Epithelial cell of proximal tubule (primary cell): ENCODE measurements around the gene KLRF1. TPM values are rescaled to one million over a fixed set of nuclear protein-coding genes. Genes with fewer than 3 reads are reported as not detected.

Experiments
- DNase-seq: peaks from one replicate; pipeline ENCODE4 v3.0.0-alpha.2; 2011; ENCODE audit warnings: low read depth
- H3K4me3 ChIP-seq: 2 replicates; pipeline ENCODE4 v1.5.1; 2011; ENCODE audit warnings: low read depth, mild to moderate bottlenecking, low read length
- CTCF ChIP-seq: conservative IDR thresholded peaks from 2 replicates; pipeline ENCODE4 v1.5.1; 2012; ENCODE audit warnings: low read depth, mild to moderate bottlenecking, low read length
- total RNA-seq: library from RNA; depleted of rRNA; stranded (reverse); fragments of >200 nt; gene quantifications from 2 replicates; pipeline ENCODE4 v1.2.3, GENCODE V29; 2015

KLRF1 gene
- total RNA-seq, 1 donor from 2014 or later, result not detected

- TF ChIP-seq CTCF, result no peak
- no peak overlapping the region for H3K4me3 ChIP-seq
- DNase-seq, result no peak
Observed at GRCh38 chr12:9786726-9787717, 40.3 kb upstream of the KLRF1 start.

DNA sequence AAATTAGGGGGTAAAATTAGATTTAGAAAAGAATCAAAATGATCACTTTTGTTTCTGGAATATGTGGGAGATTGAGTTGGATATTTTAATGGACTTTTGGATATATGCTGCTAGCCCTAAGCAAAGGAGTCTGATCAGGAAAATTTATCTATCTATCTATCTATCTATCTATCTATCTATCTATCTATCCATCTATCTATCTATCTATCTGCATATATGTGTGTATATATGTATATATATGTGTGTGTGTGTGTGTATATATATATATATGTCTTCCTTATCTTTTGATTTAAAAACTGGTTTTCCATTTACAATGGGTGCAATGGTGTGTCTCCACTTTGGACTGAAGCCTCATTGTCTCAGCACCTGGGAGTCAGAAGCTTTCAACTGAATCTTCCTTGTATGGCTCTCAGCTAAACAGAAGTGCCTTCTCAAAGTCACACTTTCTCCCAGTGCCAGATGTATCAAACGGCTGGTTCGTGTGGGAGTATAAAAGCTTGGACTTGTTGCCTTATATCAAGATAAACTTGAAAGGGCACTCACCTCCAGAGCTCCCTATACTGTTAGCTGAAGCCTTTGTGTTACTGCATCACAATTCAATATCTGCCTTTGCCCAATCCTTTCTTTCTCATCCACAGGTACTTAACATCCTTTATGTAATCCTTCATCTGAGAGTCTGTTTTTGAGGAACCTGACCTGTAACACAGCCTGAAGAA, 34.9 kb upstream of the KLRF1 start:
- H3K4me3 ChIP-seq, result no peak overlapping the region

DNA sequence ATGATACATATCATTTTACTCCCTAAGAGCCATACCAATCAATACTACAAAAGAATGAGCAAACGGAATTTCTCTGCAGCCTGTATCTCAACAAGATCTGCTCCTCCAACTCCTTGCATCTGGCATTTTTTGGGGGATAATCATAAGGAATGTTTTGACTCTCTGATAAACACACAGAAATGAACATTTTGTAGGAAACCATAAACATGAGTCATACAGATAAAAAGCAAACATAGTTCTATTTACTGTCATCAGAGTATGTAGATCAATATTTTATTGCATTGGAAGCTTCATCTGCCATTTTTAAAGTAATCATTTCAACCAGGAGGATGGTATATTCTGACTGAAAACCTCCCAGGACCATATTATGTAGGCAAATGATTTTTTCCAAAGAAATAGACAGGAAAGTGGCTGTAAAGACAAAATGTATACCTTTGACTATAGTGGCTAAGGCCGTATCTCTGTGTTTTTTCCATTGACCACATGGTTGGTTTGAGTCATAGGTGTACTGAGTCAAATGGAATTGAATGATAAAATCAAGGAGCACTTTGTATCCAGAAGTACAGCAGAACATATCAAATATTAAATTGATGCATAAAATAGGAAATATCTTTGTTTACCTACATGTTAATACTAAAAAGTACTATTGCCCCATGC, 34.2 kb upstream of the KLRF1 start:
- no peak for TF ChIP-seq CTCF
- DNase-seq, result no peak
- H3K4me3 ChIP-seq, result no peak overlapping the region

More for the DNA sequence above, 34.9 kb upstream of the KLRF1 start:
- no peak for DNase-seq
- TF ChIP-seq CTCF, result no peak

DNA sequence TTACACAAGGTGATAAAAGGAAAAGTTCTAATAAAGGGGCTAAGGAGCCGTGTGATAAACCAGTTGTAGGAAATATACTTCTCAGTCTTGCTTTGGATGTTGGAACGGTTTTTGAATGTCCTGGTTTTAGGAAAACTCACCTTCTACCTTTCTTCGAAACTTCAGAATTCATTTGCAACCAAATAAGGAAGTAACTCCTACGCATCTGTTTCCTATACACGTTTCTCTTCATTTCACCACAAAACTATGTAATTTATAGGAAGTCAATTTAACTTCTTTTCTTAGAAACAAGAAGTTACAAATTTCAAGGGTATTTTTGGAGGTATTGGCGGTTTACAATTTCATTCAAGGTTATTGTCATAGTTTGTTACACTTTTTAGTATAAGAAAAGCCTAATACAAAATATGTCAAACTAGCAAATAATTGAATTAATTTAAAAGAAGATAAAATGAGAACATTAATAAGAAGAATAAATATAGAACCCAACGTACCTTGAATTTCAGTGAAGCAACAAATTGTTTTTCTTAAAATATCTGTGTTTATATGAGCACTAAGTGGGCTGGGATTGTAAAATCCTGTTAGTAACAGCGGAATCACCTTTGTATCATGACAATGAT, 33.4 kb upstream of the KLRF1 start:
- H3K4me3 ChIP-seq, result no peak overlapping the region
- no peak for DNase-seq
- TF ChIP-seq CTCF, result no peak

GRCh38 chr12:9794484-9795093, 32.7 kb upstream of the KLRF1 start:
- TF ChIP-seq CTCF, result no peak
- no peak for DNase-seq
- H3K4me3 ChIP-seq, result no peak overlapping the region

- H3K4me3 ChIP-seq, result no peak overlapping the region
- no peak for DNase-seq
- TF ChIP-seq CTCF, result no peak
Observed at GRCh38 chr12:9795945-9796344, 31.3 kb upstream of the KLRF1 start.
